ENCODE data around the gene RCBTB2.

- TF ChIP-seq PATZ1 (CRISPR knock-in tag; IDR thresholded peaks at IDR 0.05; ENCODE audit: borderline replicate concordance) (no peak), ISL1 (CRISPR knock-in tag; IDR thresholded peaks at IDR 0.05) (no peak), PPARA (CRISPR knock-in tag; IDR thresholded peaks at IDR 0.05; ENCODE audit: borderline replicate concordance) (no peak), TCF4 (CRISPR knock-in tag; IDR thresholded peaks at IDR 0.05; ENCODE audit: borderline replicate concordance) (no peak)
These were observed 45.8 kb upstream of the RCBTB2 start for GRCh38 chr13:48578516-48579164.

Data from SK-N-SH treated with all-trans-retinoic acid at 6 μM for 48 hours (cell line).